Glutamatergic neuron (in vitro differentiated cells): ENCODE data around the gene CSRNP3. TPM values are rescaled to one million over a fixed set of nuclear protein-coding genes. Genes with fewer than 3 reads are reported as not detected.

Source experiments
- DNase-seq: peaks from one replicate; pipeline ENCODE4 v3.0.0; 2022
- H3K27ac Mint-ChIP-seq: one replicate; pipeline ENCODE4 v1.8.0; 2020; ENCODE audit warnings: mild to moderate bottlenecking, mixed read lengths, inconsistent platforms; ENCODE audit not compliant: unreplicated experiment
- H3K27me3 Mint-ChIP-seq: one replicate; pipeline ENCODE4 v1.8.0; 2020; ENCODE audit warnings: mild to moderate bottlenecking, moderate library complexity, mixed read lengths, inconsistent platforms; ENCODE audit not compliant: unreplicated experiment
- H3K36me3 Mint-ChIP-seq: one replicate; pipeline ENCODE4 v1.8.0; 2020; ENCODE audit warnings: mild to moderate bottlenecking, mixed read lengths, inconsistent platforms; ENCODE audit not compliant: unreplicated experiment
- H3K4me1 Mint-ChIP-seq: one replicate; pipeline ENCODE4 v1.8.0; 2020; ENCODE audit warnings: mild to moderate bottlenecking, low read depth, mixed read lengths, inconsistent platforms; ENCODE audit not compliant: unreplicated experiment
- H3K4me3 Mint-ChIP-seq: one replicate; pipeline ENCODE4 v1.8.0; 2020; ENCODE audit warnings: mild to moderate bottlenecking, mixed read lengths, inconsistent platforms; ENCODE audit not compliant: unreplicated experiment
- H3K9me3 Mint-ChIP-seq: one replicate; pipeline ENCODE4 v1.8.0; 2020; ENCODE audit warnings: mild to moderate bottlenecking, moderate library complexity, mixed read lengths, inconsistent platforms; ENCODE audit not compliant: unreplicated experiment
- CTCF ChIP-seq: fragments of 200-600 bp; sonication (generic); IDR thresholded peaks from one replicate; pipeline ENCODE4 v1.5.0; 2021; ENCODE audit not compliant: partially characterized antibody, unreplicated experiment
- total RNA-seq: library from RNA; stranded (reverse); fragmentation: NEBNext Ultra II Directional; extraction: Animal tissue kit (Norgen Biotek cat#: 25700); gene quantifications from one replicate; pipeline ENCODE4 v1.2.1, GENCODE V29; 2021; ENCODE audit not compliant: unreplicated experiment

Gene CSRNP3
- total RNA-seq, 1 donor from 2014 or later: 23.0 TPM

- no peak overlapping the region for H3K27ac Mint-ChIP-seq
- no peaks in the 10 kb centered on the region for H3K36me3 Mint-ChIP-seq
- H3K27me3 Mint-ChIP-seq: no peaks in the 10 kb centered on the region
- peaks cover 3% of the 10 kb centered on the region for H3K9me3 Mint-ChIP-seq
- DNase-seq: no peak
- no peak for TF ChIP-seq CTCF
- no peak overlapping the region for H3K4me3 Mint-ChIP-seq
- peaks cover 8% of the 10 kb centered on the region for H3K4me1 Mint-ChIP-seq
These were observed 160.7 kb downstream of the CSRNP3 start for GRCh38 chr2:165630236-165630635.

GRCh38 chr2:165631089-165631488, 161.6 kb downstream of the CSRNP3 start:
- Mint-ChIP-seq H3K27ac (no peak overlapping the region), H3K9me3 (peaks cover 3% of the 10 kb centered on the region), H3K36me3 (no peaks in the 10 kb centered on the region), H3K4me3 (no peak overlapping the region), H3K4me1 (peaks cover 11% of the 10 kb centered on the region), H3K27me3 (no peaks in the 10 kb centered on the region)
- no peak for TF ChIP-seq CTCF
- no peak for DNase-seq

GRCh38 chr2:165632594-165632993, 163.1 kb downstream of the CSRNP3 start:
- Mint-ChIP-seq H3K27ac (no peak overlapping the region), H3K9me3 (peaks cover 3% of the 10 kb centered on the region), H3K27me3 (no peaks in the 10 kb centered on the region), H3K4me3 (no peak overlapping the region), H3K36me3 (no peaks in the 10 kb centered on the region), H3K4me1 (peaks cover 11% of the 10 kb centered on the region)
- no peak for TF ChIP-seq CTCF
- DNase-seq: no peak

GRCh38 chr2:165633431-165633830, 163.9 kb downstream of the CSRNP3 start:
- Mint-ChIP-seq H3K27ac (no peak overlapping the region), H3K4me3 (no peak overlapping the region), H3K4me1 (peaks cover 11% of the 10 kb centered on the region), H3K36me3 (no peaks in the 10 kb centered on the region), H3K27me3 (no peaks in the 10 kb centered on the region), H3K9me3 (peaks cover 2% of the 10 kb centered on the region)
- TF ChIP-seq CTCF: no peak
- DNase-seq: no peak

GRCh38 chr2:165634282-165634681, 164.8 kb downstream of the CSRNP3 start:
- Mint-ChIP-seq H3K4me1 (peaks cover 11% of the 10 kb centered on the region), H3K27ac (no peak overlapping the region), H3K4me3 (no peak overlapping the region), H3K9me3 (peaks cover 2% of the 10 kb centered on the region), H3K27me3 (no peaks in the 10 kb centered on the region), H3K36me3 (no peaks in the 10 kb centered on the region)
- no peak for DNase-seq
- TF ChIP-seq CTCF: no peak
